GM10847 (cell line): ENCODE results near the gene DGKH.

Experiments
- POLR2A ChIP-seq: IDR thresholded peaks from 2 replicates; pipeline ENCODE4 v1.6.1; 2011; ENCODE audit not compliant: insufficient read length; ENCODE audit errors: extremely low read depth

The DGKH gene

GRCh38 chr13:42215578-42216421, 167.4 kb downstream of the DGKH start:
- TF ChIP-seq POLR2A, result no peak

GRCh38 chr13:42216422-42216735, 167.9 kb downstream of the DGKH start:
- no peak for TF ChIP-seq POLR2A

GRCh38 chr13:42218576-42218975, 170.1 kb downstream of the DGKH start:
- TF ChIP-seq POLR2A, result no peak

GRCh38 chr13:42219051-42219450, 170.6 kb downstream of the DGKH start:
- no peak for TF ChIP-seq POLR2A

- no peak for TF ChIP-seq POLR2A
Measured at GRCh38 chr13:42219876-42220275, 171.4 kb downstream of the DGKH start.

- no peak for TF ChIP-seq POLR2A
Measured at GRCh38 chr13:42221121-42221765, 172.8 kb downstream of the DGKH start.

- TF ChIP-seq POLR2A, result no peak
Measured at GRCh38 chr13:42223681-42224080, 175.2 kb downstream of the DGKH start.

- no peak for TF ChIP-seq POLR2A
Measured at GRCh38 chr13:42225051-42225450, 176.6 kb downstream of the DGKH start.

GRCh38 chr13:42228527-42228926, 180.1 kb downstream of the DGKH start:
- no peak for TF ChIP-seq POLR2A

- TF ChIP-seq POLR2A, result no peak
Measured at GRCh38 chr13:42229287-42229686, 180.8 kb downstream of the DGKH start.

GRCh38 chr13:42232671-42233070, 184.2 kb downstream of the DGKH start:
- TF ChIP-seq POLR2A, result no peak

GRCh38 chr13:42233726-42234125, 185.3 kb downstream of the DGKH start:
- no peak for TF ChIP-seq POLR2A

- no peak for TF ChIP-seq POLR2A
Measured at GRCh38 chr13:42239161-42239560, 190.7 kb downstream of the DGKH start.

GRCh38 chr13:42239644-42240043, 191.2 kb downstream of the DGKH start:
- no peak for TF ChIP-seq POLR2A

GRCh38 chr13:42246541-42246940, 198.1 kb downstream of the DGKH start:
- no peak for TF ChIP-seq POLR2A

- TF ChIP-seq POLR2A, result no peak
Measured at GRCh38 chr13:42247883-42248282, 199.4 kb downstream of the DGKH start.

- TF ChIP-seq POLR2A, result no peak
Measured at GRCh38 chr13:42255886-42256285, 207.4 kb downstream of the DGKH start.
